Endothelial cell of umbilical vein (primary cell): ENCODE measurements around the gene CD300LD.

Experiments used
- EZH2 ChIP-seq: IDR thresholded peaks from 2 replicates; pipeline ENCODE4 v1.6.1; 2012; ENCODE audit warnings: borderline replicate concordance, low read depth, mild to moderate bottlenecking, moderate library complexity, low read length, inconsistent platforms; ENCODE audit not compliant: severe bottlenecking
- POLR2A ChIP-seq: IDR thresholded peaks from 2 replicates; pipeline ENCODE4 v1.6.1; 2012; ENCODE audit warnings: low read depth, mild to moderate bottlenecking, control low read depth, low read length
- POLR2AphosphoS5 ChIP-seq: IDR thresholded peaks from 2 replicates; pipeline ENCODE4 v1.6.1; 2012; ENCODE audit warnings: low read depth, mild to moderate bottlenecking, control low read depth, low read length, moderate library complexity; ENCODE audit not compliant: insufficient read depth
- TF ChIP-seq, protein P1 (sequence below), 2 donors: IDR thresholded peaks; 1 replicate in 1 of 2; 2 replicates in 1 of 2; pipeline ENCODE4 v1.5.1; 2011; ENCODE audit warnings: low read length in 2 of 2, mild to moderate bottlenecking in 2 of 2, moderate library complexity in 2 of 2, control low read depth in 1 of 2, inconsistent platforms in 1 of 2, low read depth in 1 of 2; ENCODE audit not compliant: insufficient read depth in 1 of 2; ENCODE audit errors: extremely low read depth in 1 of 2
- TF ChIP-seq, protein P2 (sequence below): IDR thresholded peaks from 2 replicates; pipeline ENCODE4 v1.6.1; 2011; ENCODE audit not compliant: insufficient read depth, insufficient read length

DNA sequence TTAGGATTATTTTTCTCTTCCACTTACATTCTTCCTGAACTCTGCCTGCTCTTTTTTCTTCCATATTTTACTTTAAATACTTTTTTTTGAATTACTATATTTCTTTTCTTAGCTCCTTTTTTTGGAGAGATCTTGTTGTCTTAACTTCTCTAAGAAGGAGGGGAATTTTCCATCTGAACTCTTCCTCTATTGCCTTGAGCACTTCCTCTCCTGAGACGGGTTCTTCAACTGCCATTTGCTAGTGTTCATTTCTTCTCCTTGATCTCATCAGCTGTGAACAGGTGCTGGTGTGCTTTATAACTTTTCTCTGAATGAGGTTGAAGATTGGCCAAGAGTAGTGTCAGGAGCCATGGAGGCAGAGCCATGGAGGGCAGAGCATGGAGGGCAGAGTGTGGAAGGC, 15.1 kb upstream of the CD300LD start:
- TF ChIP-seq, protein P1, sequence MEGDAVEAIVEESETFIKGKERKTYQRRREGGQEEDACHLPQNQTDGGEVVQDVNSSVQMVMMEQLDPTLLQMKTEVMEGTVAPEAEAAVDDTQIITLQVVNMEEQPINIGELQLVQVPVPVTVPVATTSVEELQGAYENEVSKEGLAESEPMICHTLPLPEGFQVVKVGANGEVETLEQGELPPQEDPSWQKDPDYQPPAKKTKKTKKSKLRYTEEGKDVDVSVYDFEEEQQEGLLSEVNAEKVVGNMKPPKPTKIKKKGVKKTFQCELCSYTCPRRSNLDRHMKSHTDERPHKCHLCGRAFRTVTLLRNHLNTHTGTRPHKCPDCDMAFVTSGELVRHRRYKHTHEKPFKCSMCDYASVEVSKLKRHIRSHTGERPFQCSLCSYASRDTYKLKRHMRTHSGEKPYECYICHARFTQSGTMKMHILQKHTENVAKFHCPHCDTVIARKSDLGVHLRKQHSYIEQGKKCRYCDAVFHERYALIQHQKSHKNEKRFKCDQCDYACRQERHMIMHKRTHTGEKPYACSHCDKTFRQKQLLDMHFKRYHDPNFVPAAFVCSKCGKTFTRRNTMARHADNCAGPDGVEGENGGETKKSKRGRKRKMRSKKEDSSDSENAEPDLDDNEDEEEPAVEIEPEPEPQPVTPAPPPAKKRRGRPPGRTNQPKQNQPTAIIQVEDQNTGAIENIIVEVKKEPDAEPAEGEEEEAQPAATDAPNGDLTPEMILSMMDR (IDR thresholded peaks at IDR 0.05; ENCODE audit: extremely low read depth in 1 of 2, insufficient read depth in 1 of 2, low read depth in 1 of 2, low read length in 2 of 2): no peak
- no peak for TF ChIP-seq POLR2A
- no peak for TF ChIP-seq EZH2
- TF ChIP-seq, protein P2, sequence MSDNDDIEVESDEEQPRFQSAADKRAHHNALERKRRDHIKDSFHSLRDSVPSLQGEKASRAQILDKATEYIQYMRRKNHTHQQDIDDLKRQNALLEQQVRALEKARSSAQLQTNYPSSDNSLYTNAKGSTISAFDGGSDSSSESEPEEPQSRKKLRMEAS: no peak
- TF ChIP-seq POLR2AphosphoS5: no peak
